Measurements from ENCODE around the gene IL6ST.

DNA sequence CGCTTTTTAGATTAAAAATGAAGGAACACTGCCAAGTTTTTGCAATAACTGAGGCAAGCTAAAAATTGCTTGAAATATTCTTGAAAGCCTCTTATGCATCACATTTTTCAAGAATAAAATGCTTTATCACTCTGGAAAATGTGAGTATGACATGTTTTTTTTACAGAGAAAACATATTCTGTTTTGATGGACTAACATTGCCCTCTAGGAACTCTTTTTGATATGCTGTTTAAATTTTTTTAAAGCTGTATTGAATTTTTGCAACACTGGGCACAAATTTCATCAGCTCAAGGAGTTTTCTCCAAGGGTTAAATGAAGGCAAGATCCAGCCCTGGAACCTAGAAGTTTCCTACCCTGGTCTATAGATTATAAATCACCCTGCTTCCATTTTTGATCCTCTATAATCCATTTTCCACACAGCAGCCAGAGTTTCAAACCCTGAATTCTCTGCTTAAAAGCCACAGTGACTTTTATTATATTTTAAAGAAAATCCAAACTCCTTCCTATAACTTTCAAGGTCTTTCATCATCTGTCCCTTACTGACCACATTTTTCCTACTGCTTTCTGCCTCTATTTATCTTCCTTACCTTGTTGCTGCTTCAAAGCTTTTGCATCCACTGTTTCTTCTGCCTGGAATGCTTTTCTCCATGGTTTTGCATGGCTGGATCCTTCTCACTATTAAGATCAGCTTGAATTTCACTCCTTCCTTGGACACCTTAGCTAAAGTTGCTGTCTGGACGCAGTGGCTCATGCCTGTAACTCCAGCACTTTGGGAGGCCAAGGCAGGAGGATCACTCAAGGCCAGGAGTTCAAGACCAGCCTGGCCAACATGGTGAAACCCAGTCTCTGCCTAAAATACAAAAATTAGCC is 82.7 kb downstream of the IL6ST start:
- TF ChIP-seq, protein P1, sequence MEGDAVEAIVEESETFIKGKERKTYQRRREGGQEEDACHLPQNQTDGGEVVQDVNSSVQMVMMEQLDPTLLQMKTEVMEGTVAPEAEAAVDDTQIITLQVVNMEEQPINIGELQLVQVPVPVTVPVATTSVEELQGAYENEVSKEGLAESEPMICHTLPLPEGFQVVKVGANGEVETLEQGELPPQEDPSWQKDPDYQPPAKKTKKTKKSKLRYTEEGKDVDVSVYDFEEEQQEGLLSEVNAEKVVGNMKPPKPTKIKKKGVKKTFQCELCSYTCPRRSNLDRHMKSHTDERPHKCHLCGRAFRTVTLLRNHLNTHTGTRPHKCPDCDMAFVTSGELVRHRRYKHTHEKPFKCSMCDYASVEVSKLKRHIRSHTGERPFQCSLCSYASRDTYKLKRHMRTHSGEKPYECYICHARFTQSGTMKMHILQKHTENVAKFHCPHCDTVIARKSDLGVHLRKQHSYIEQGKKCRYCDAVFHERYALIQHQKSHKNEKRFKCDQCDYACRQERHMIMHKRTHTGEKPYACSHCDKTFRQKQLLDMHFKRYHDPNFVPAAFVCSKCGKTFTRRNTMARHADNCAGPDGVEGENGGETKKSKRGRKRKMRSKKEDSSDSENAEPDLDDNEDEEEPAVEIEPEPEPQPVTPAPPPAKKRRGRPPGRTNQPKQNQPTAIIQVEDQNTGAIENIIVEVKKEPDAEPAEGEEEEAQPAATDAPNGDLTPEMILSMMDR (optimal IDR thresholded peaks at IDR 0.05 in 1 of 3, IDR thresholded peaks at IDR 0.05 in 1 of 3, conservative IDR thresholded peaks at IDR 0.05 in 1 of 3; ENCODE audit: extremely low read depth in 1 of 3, insufficient read depth in 2 of 3, low read length in 3 of 3), result no peak
- TF ChIP-seq EZH2 (IDR thresholded peaks at IDR 0.05; ENCODE audit: low read length), result no peak

All from keratinocyte (primary cell).